Mucosa of stomach (tissue), 1 donor: Measurements from ENCODE around the gene TMC1.

Experiments
- H3K27me3 ChIP-seq: one replicate; pipeline ENCODE4 v1.7.0; 2013; ENCODE audit warnings: mild to moderate bottlenecking, low read length; ENCODE audit not compliant: control insufficient read depth, insufficient read depth
- H3K36me3 ChIP-seq: one replicate; pipeline ENCODE4 v1.7.0; 2013; ENCODE audit warnings: low read length; ENCODE audit not compliant: control insufficient read depth, insufficient read depth
- H3K4me1 ChIP-seq: one replicate; pipeline ENCODE4 v1.7.0; 2013; ENCODE audit warnings: mild to moderate bottlenecking, low read length; ENCODE audit not compliant: control insufficient read depth, insufficient read depth
- H3K4me3 ChIP-seq: one replicate; pipeline ENCODE4 v1.7.0; 2013; ENCODE audit warnings: low read length
- H3K9ac ChIP-seq: one replicate; pipeline ENCODE4 v1.7.0; 2013; ENCODE audit warnings: mild to moderate bottlenecking, low read length, moderate library complexity
- H3K9me3 ChIP-seq: one replicate; pipeline ENCODE4 v1.7.0; 2013; ENCODE audit warnings: mild to moderate bottlenecking, low read length, moderate library complexity; ENCODE audit not compliant: control insufficient read depth
- donor health status: Pancreatic carcinoma.

The TMC1 gene

GRCh38 chr9:72599874-72600534 is 78.6 kb downstream of the TMC1 start:
- H3K4me1 ChIP-seq, result no peaks in the 10 kb centered on the region

GRCh38 chr9:72600671-72601070 is 79.3 kb downstream of the TMC1 start:
- no peaks in the 10 kb centered on the region for H3K9me3 ChIP-seq
- no peaks in the 10 kb centered on the region for H3K27me3 ChIP-seq
- H3K4me3 ChIP-seq, result no peak overlapping the region
- no peaks in the 10 kb centered on the region for H3K36me3 ChIP-seq
- no peak overlapping the region for H3K9ac ChIP-seq
- H3K4me1 ChIP-seq, result no peaks in the 10 kb centered on the region

More at GRCh38 chr9:72599874-72600534, 78.6 kb downstream of the TMC1 start:
- no peak overlapping the region for H3K9ac ChIP-seq
- H3K27me3 ChIP-seq, result no peaks in the 10 kb centered on the region
- no peaks in the 10 kb centered on the region for H3K36me3 ChIP-seq
- H3K4me3 ChIP-seq, result no peak overlapping the region
- H3K9me3 ChIP-seq, result no peaks in the 10 kb centered on the region

GRCh38 chr9:72601615-72602014 is 80.2 kb downstream of the TMC1 start:
- Histone ChIP-seq H3K4me1 (no peaks in the 10 kb centered on the region), H3K9me3 (no peaks in the 10 kb centered on the region)

GRCh38 chr9:72612449-72612848 is 91.0 kb downstream of the TMC1 start:
- no peaks in the 10 kb centered on the region for H3K27me3 ChIP-seq
- no peak overlapping the region for H3K4me3 ChIP-seq
- H3K9me3 ChIP-seq, result no peaks in the 10 kb centered on the region
- H3K36me3 ChIP-seq, result no peaks in the 10 kb centered on the region
- H3K4me1 ChIP-seq, result no peaks in the 10 kb centered on the region
- H3K9ac ChIP-seq, result no peak overlapping the region

More at GRCh38 chr9:72601615-72602014, 80.2 kb downstream of the TMC1 start:
- H3K4me3 ChIP-seq, result no peak overlapping the region
- no peak overlapping the region for H3K9ac ChIP-seq
- no peaks in the 10 kb centered on the region for H3K27me3 ChIP-seq
- H3K36me3 ChIP-seq, result no peaks in the 10 kb centered on the region

- Histone ChIP-seq H3K36me3 (no peaks in the 10 kb centered on the region), H3K9me3 (no peaks in the 10 kb centered on the region), H3K4me3 (no peak overlapping the region), H3K4me1 (no peaks in the 10 kb centered on the region), H3K9ac (no peak overlapping the region), H3K27me3 (no peaks in the 10 kb centered on the region)
Observed at GRCh38 chr9:72614067-72614466, 92.7 kb downstream of the TMC1 start.

- no peak overlapping the region for H3K4me3 ChIP-seq
- no peaks in the 10 kb centered on the region for H3K27me3 ChIP-seq
- no peaks in the 10 kb centered on the region for H3K4me1 ChIP-seq
- no peak overlapping the region for H3K9ac ChIP-seq
- H3K9me3 ChIP-seq, result no peaks in the 10 kb centered on the region
- no peaks in the 10 kb centered on the region for H3K36me3 ChIP-seq
Observed at GRCh38 chr9:72615931-72616330, 94.5 kb downstream of the TMC1 start.

- Histone ChIP-seq H3K4me1 (no peaks in the 10 kb centered on the region), H3K27me3 (no peaks in the 10 kb centered on the region), H3K9ac (no peak overlapping the region), H3K9me3 (no peaks in the 10 kb centered on the region), H3K36me3 (no peaks in the 10 kb centered on the region), H3K4me3 (no peak overlapping the region)
Observed at GRCh38 chr9:72618811-72619210, 97.4 kb downstream of the TMC1 start.

- no peaks in the 10 kb centered on the region for H3K9me3 ChIP-seq
- H3K36me3 ChIP-seq, result no peaks in the 10 kb centered on the region
- H3K4me1 ChIP-seq, result no peaks in the 10 kb centered on the region
- no peaks in the 10 kb centered on the region for H3K27me3 ChIP-seq
- no peak overlapping the region for H3K4me3 ChIP-seq
- no peak overlapping the region for H3K9ac ChIP-seq
Observed at GRCh38 chr9:72622186-72622585, 100.8 kb downstream of the TMC1 start.

GRCh38 chr9:72623156-72623555 is 101.7 kb downstream of the TMC1 start:
- Histone ChIP-seq H3K4me1 (no peaks in the 10 kb centered on the region), H3K4me3 (no peak overlapping the region), H3K9ac (no peak overlapping the region), H3K27me3 (no peaks in the 10 kb centered on the region), H3K9me3 (no peaks in the 10 kb centered on the region), H3K36me3 (no peaks in the 10 kb centered on the region)

GRCh38 chr9:72627147-72627546 is 105.7 kb downstream of the TMC1 start:
- no peak overlapping the region for H3K9ac ChIP-seq
- H3K27me3 ChIP-seq, result no peaks in the 10 kb centered on the region
- H3K9me3 ChIP-seq, result no peaks in the 10 kb centered on the region
- no peaks in the 10 kb centered on the region for H3K4me1 ChIP-seq
- H3K36me3 ChIP-seq, result no peaks in the 10 kb centered on the region
- no peak overlapping the region for H3K4me3 ChIP-seq

- Histone ChIP-seq H3K9me3 (no peaks in the 10 kb centered on the region), H3K9ac (no peak overlapping the region)
Observed at GRCh38 chr9:72627956-72628540, 106.6 kb downstream of the TMC1 start.

GRCh38 chr9:72633966-72634365 is 112.6 kb downstream of the TMC1 start:
- H3K4me3 ChIP-seq, result no peak overlapping the region
- H3K9ac ChIP-seq, result no peak overlapping the region

More at GRCh38 chr9:72627956-72628540, 106.6 kb downstream of the TMC1 start:
- no peak overlapping the region for H3K4me3 ChIP-seq
- no peaks in the 10 kb centered on the region for H3K27me3 ChIP-seq
- H3K36me3 ChIP-seq, result no peaks in the 10 kb centered on the region
- H3K4me1 ChIP-seq, result no peaks in the 10 kb centered on the region

More at GRCh38 chr9:72633966-72634365, 112.6 kb downstream of the TMC1 start:
- Histone ChIP-seq H3K4me1 (no peaks in the 10 kb centered on the region), H3K9me3 (no peaks in the 10 kb centered on the region), H3K27me3 (no peaks in the 10 kb centered on the region), H3K36me3 (no peaks in the 10 kb centered on the region)
